ENCODE measurements around the gene SLC29A4.
"Not testable (repeated sequence)": the region's sequence is repeated elsewhere in the genome, so short reads cannot be mapped to it uniquely, and the experiment has no call there.

Gene SLC29A4

GRCh38 chr7:5296015-5296610 lies 13.4 kb downstream of the SLC29A4 start:
- DNase-seq (ENCODE audit: low read depth in 2 of 2): no peak

- peak; percentile 41 to 62 for DNase-seq (ENCODE audit: low read depth in 2 of 2)
Observed at GRCh38 chr7:5296611-5297226, 14.0 kb downstream of the SLC29A4 start.

- no peak for DNase-seq (ENCODE audit: low read depth in 2 of 2)
Observed at GRCh38 chr7:5300366-5300765, 17.6 kb downstream of the SLC29A4 start.

GRCh38 chr7:5302577-5302976 lies 19.8 kb downstream of the SLC29A4 start:
- no peak for DNase-seq (ENCODE audit: low read depth in 2 of 2)

- DNase-seq (ENCODE audit: low read depth in 2 of 2): no peak
Observed at GRCh38 chr7:5303061-5303460, 20.3 kb downstream of the SLC29A4 start.

GRCh38 chr7:5303591-5304505 lies 21.1 kb downstream of the SLC29A4 start:
- no peak for DNase-seq (ENCODE audit: low read depth in 2 of 2)

- not testable (repeated sequence) for DNase-seq (ENCODE audit: low read depth in 2 of 2)
Observed at GRCh38 chr7:5305050-5305449, 22.3 kb downstream of the SLC29A4 start.

GRCh38 chr7:5307221-5308142 lies 24.7 kb downstream of the SLC29A4 start:
- DNase-seq (ENCODE audit: low read depth in 2 of 2): not testable (repeated sequence)

GRCh38 chr7:5309146-5309545 lies 26.4 kb downstream of the SLC29A4 start:
- no peak for DNase-seq (ENCODE audit: low read depth in 2 of 2)

GRCh38 chr7:5310822-5311405 lies 28.2 kb downstream of the SLC29A4 start:
- DNase-seq (ENCODE audit: low read depth in 2 of 2): no peak

- not testable (repeated sequence) for DNase-seq (ENCODE audit: low read depth in 2 of 2)
Observed at GRCh38 chr7:5312276-5313070, 29.7 kb downstream of the SLC29A4 start.

- not testable (repeated sequence) for DNase-seq (ENCODE audit: low read depth in 2 of 2)
Observed at GRCh38 chr7:5313076-5313885, 30.5 kb downstream of the SLC29A4 start.

- DNase-seq (ENCODE audit: low read depth in 2 of 2): no peak
Observed at GRCh38 chr7:5314864-5315263, 32.1 kb downstream of the SLC29A4 start.

- no peak for DNase-seq (ENCODE audit: low read depth in 2 of 2)
Observed at GRCh38 chr7:5315761-5316160, 33.0 kb downstream of the SLC29A4 start.

- not testable (repeated sequence) for DNase-seq (ENCODE audit: low read depth in 2 of 2)
Observed at GRCh38 chr7:5318613-5319012, 35.9 kb downstream of the SLC29A4 start.

GRCh38 chr7:5320391-5320790 lies 37.6 kb downstream of the SLC29A4 start:
- no peak for DNase-seq (ENCODE audit: low read depth in 2 of 2)

- DNase-seq (ENCODE audit: low read depth in 2 of 2): no peak
Observed at GRCh38 chr7:5320802-5321396, 38.2 kb downstream of the SLC29A4 start.

GRCh38 chr7:5322621-5323410 lies 40.1 kb downstream of the SLC29A4 start:
- DNase-seq (ENCODE audit: low read depth in 2 of 2): no peak

Data from activated CD4-positive, alpha-beta T cell treated with anti-CD3 and anti-CD28 coated beads for 24 hours (primary cell).